Eye (tissue), 1 donor: ENCODE data around the gene AMPD1.

Source experiments
- DNase-seq: peaks from one replicate; pipeline ENCODE4 v3.0.0-alpha.2; 2015

AMPD1 gene

DNA sequence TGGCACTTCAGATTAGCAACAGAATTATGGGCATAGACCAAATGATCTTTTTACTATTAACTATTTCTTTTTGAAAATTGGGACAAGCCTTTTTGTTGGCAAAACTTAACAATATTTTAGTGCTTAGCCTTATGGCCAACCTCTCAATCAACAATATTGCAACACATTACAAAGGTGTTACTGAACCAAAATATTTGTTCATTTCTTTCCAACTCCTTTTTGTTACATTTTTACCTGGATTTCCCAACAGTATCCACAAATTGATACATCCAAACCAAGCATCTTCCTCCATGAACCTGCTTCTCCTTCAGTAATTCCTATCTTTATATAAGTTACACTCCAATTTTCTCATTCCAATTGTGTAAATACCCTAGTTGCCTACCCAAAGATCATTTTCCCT, 1.5 kb upstream of the AMPD1 start:
- DNase-seq: no peak

DNA sequence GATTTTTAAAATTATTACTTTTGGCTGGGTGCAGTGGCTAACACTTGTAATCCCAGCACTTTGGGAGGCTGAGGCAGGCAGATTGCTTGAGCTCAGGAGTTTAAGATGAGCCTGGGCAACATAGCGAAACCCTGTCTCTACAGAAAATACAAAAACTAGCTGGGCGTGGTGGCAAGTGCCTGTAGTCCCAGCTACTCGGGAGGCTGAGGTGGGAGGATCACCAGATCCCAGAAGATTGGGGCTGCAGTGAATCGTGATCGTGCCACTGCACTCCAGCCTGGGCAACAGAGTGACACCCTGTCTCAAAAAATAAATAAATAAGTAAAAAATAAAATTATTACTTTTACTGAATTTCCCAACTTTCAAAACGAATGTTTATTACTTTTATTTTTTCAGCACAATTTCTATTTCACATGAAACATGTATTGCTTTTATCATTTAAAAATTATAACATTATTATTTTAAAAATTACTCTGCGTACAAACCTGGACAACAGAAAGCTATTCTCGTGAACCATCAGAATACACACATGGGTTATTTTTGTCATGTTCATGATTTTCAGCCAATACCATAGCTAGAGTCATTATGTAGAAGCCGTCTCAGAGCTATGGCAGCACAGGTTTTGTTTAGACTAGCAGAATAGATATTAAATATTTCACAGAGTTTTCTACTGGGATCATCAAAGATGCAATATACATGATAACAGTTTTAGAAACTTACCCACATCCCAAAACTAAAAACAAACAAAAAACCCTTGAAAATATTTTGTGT, 621 bp downstream of the AMPD1 start:
- no peak for DNase-seq

DNA sequence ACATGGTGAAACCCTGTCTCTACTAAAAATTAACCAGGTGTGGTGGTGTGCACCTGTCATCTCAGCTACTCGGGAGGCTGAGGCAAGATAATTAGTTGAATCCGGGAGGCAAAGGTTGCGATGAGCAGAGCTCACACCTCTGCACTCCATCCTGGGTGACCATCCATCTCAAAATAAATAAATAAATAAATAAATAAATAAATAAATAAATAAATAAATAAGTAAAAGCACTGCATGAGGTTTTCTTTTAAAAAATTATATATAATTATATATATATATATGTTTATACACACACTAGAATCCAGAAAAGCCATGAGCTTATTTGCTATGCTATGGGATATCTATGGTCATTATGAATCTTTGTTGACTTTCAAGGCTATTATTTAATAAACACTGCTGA, 2.4 kb downstream of the AMPD1 start:
- DNase-seq: no peak

DNA sequence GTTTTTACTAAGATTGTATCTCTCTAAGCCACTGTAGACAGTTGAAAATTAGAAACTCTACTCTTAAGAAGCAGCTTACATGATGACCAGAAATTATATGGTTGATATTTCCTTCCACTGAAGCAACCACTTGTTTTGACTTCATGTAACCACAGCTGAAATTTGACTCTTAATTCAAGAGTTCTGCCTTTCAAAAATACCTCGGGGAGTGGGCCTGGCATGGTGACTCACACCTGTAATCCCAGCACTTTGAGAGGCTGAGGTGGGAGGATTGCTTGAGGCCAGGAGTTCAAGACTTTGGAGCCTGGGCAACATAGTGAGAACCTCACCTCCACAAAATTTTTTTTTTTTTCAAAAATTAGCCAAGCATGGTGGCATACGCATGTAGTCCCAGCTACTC, 4.3 kb downstream of the AMPD1 start:
- no peak for DNase-seq

DNA sequence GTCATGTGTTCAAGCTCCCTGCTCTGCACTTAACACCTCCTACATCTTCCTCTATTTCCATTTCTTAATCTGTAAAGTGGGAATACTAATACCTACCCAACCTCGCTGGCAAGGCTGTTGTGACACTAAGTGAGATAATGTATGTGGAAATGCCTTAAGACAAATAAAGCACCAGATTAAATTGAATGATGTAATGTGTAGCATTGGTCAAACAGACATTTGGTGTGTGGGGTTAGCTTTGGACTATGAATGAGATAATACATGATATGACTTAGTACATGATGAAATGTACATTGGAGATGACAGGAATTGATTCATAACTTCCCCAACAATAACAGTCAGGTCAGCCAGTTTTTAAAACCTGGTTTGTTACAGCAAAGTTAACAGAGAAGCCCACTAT, 5.2 kb downstream of the AMPD1 start:
- no peak for DNase-seq

DNA sequence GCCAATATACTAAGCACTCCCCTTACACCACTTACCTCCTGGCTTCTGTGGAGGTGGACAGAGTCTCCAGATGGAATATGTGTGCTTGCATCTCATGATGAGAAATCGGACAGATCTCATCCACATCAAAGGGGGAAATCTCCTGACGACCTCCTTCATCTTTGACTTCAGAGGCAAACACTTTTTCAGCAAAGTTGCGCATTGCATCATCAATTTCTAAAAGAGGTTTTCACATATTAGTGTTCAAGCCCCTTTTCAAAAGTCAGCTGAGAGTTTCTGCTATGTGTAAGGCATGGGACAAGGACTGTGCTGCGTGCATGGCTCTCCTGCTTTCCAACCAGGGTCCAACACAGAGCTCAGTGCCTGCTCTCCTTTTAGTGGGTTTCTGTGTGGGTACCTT, 6.8 kb downstream of the AMPD1 start:
- no peak for DNase-seq

DNA sequence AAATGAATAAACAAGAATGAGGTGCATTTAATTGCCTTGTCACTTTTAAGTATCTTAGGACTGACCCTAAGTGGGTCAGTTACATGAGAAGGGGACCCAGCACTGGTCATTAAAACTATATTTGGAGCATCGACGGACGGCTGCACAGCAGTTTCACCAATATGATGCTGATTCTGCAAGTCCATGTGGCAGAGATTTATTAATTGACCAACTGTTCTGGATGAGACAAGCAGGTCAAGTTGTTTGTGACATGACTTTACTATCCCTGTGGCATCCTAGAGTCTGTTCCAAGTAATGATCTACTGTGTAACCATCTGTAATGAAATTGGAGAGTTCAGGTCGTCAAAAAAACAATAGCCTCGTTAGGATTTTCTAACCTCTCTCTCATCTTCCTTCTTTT, 9.5 kb downstream of the AMPD1 start:
- no peak for DNase-seq

DNA sequence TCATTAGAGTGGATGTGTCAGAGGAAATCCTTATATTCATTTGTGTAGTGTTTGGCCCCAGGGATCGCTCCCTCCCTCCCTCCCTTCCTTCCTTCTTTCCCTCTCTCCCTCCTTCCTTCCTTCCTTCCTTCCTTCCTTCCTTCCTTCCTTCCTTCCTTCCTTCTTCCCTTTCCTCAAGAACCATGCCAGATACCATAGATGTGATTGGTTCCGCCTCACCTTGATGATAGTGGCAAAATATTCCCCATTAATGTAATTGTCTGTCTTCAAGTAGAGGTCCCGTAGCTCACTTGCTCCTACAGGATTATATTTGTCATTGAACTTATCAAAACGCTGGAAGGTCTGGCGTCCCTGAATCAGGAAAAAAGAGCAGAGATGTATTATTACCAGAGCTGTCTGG, 17.7 kb downstream of the AMPD1 start:
- no peak for DNase-seq

DNA sequence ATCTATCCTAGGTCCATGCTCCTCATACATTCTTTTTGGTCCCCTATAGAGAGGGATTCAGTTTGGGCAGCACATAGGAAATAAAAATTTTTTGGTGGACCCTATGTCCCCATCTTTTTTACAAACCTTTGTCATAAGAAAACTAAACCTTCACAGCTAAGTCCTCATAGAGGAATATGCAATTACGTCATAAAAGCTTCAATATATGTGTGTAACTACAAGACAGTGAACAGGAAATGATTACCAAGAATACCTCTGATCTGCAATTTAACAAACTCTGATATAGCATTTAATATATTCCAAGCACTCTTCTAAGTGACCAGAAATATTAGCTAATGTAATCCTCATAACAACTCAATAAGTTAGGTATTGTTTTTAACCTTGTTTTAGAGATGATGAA, 19.2 kb downstream of the AMPD1 start:
- no peak for DNase-seq

DNA sequence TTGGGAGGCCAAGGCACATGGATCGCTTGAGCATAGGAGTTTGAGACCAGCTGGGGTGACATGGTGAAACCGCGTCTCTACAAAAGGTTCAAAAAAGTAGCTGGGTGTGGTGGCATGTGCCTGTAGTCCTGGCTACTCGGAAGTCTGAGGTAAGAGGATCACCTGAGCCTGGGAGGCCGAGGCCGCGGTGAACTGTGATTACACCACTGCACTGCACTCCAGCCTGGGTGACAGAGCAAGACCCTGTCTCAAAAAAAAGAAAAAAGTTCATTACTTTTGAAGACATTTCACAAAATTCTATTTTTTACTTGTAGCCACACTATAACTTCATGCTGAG, 23.4 kb downstream of the AMPD1 start:
- DNase-seq: no peak

DNA sequence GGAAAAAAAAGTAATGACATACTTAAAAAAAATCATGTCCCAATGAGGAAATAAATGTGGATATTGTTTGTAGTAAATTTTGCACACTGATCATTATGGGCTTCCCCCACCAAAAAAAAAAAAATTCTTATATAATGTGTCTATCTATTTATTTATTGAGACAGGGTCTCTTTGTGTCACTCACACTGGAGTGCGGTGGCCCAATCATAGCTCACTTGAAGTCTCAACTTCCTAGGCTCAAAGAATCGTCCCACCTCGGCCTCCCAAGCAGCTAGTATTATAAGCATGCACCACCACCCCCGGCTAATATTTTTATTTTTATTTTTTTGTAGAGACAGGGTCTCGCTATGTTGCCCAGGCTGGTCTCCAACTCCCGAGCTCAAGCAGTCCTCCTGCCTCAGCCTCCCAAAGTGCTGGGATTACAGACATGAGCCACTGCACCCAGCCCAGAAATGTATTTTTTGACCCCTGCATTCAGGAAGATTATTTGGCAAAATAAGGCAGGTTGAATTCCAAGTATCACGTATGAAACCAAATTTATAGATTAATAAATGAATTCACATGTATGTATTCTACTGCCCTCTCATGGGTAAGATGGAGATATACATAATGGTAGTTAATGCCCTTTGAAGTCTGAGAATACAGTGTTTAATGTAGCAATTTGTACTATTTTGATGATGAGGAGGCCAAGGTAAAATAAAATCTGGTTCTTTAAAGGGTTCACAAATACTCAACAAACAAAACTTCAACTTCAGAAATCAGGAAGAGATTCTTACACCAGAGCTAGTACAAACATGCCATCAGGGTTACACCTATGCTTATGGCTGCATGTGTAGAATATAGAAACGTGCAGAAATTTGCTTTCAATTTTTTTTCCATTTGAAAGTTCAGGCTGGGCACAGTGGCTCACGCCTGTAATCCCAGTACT, 24.1 kb downstream of the AMPD1 start:
- peak; percentile 23 for DNase-seq

DNA sequence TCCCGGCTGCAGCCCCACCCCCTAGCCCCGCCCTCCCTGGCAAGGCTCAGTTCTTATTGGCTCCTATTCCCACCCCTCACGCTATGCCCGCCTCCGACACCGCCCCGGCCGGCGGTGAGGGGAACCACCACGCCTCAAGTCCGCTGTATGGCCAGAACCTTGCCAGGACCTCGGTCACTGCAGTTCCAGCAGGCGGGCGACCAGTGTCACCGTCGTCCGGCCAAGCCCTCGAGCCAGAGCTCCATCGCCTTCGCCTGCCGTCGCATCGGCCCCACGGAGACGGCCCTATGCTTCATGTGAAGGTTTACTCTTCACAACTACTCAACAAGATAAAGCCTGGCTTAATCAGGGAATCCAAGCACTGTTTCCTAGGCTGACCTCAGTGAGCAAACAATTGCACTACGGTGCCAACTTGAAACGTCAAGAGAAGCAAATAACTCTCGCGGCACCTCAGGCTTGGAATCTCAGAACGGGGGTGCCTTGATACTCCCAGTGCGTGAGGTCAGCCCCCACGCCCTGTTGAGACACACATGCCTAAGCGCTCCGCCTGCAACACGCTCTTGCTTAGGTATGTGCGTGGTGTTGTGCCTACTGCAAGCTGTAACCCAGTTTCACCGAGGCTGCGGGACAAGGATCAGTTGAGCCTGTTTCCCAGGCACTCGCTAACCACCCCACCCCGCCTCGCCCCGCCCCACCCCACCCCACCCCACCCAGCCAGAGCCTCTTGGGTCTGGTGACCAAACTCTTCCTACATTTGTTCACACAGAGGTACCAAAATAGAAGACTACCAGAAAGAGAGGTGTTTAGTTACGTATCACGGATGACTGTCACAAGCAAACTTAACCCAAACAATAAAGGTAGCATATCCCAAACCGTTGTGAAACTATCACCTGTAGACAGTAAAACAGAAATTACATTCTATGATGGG, 25.0 kb downstream of the AMPD1 start:
- peak; percentile 94 for DNase-seq

DNA sequence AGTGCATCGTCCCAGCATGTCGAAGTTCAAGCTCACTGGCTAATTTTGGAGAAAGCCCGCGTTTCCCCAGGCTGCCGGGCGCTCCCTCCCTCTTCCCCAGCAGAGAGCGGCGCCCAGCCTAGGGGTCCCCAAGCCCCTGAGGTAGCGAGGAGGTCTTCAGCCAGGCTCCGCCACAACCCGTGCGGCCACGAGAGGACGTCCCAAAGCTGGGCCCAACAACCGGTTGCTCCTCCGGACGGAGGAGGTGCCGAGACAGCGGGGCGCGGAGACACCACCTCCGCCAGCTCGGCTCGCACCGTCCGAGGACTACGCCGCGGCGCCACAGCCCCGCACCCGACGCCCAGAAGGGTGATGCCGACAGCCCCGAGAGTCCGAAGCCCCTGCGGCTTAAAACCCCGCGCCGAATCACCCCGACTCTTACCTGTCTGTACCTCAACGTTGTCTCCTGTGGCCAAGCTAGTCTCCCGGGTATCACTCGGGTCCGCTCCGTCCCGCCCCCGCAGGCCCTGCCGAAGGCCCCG, 25.7 kb downstream of the AMPD1 start, which contains the start of gene DENND2C:
DENND2C (minus strand) TSS at position 488 of the 521 bp plus-strand sequence. CDS start 44,065 bp downstream, outside the sequence.
- DNase-seq: no peak

DNA sequence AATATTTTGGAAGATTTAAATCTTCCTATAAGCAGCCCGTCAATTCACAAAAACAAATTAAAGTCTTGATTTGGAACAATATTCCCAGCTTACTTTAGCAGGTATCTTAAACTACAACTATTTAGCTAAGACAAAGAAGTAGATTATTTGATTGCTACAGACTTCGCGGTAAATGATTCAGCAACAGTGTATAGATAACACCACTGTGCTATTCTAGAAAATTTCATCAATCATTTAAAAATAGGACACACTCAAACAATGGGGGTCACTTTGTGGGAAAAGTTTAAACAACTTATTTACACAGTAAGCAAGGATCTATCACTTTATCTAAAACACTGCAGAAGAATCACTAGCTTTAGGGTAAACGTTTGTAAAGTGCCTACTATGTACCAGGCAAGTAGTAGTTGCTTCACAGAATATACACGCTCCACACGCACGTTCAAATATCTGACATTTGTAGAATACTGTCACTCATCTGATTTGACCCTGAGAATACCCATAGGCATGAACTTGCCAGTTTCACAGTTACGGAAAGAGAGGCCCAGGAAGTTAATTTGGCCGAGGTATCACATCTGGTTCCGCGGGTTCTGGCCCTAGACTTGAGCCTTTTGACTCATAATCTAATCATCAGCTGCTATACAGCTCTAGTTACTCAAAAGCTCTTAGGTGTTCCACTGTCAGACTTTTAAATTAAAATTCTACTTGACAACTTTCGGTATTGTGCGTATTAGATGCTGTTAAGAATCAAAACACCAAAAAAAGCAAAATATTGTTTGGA, 26.4 kb downstream of the AMPD1 start:
- DNase-seq: no peak

DNA sequence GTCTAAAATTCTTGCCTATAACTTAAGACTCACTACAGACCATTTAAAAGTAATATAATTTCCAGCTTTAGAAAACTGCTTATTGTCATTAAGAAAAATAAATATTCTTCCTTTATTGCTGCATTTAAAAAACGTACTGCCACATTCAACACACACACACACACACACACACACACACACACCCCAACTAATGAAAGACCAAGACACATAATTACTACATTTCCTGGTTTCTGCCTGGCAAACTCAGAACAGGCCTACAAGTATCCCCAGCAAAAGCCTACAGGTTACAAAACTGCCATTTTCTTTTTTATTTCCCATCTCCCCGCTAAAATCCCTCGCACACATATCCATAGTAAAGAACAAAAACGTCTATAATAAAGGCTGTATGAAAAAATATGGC, 27.0 kb downstream of the AMPD1 start:
- DNase-seq: no peak

DNA sequence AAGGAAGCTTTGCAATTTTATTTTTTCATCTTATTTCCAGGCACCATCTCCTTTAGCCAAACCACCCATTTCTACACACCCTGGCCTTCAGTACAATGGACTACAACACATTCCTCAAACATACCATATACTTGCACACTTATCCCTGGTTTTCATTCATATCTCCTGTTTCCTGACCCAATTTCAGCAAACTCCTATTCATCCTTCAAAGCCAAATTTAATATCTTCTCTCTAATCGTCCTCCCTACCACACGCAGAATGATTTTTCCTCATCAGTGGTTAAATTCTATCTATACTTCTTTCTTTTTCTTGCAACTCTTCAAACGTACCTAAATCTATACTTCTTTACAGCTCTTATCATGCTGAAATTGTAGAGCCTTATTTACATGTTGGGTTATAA, 28.4 kb downstream of the AMPD1 start:
- DNase-seq: no peak

DNA sequence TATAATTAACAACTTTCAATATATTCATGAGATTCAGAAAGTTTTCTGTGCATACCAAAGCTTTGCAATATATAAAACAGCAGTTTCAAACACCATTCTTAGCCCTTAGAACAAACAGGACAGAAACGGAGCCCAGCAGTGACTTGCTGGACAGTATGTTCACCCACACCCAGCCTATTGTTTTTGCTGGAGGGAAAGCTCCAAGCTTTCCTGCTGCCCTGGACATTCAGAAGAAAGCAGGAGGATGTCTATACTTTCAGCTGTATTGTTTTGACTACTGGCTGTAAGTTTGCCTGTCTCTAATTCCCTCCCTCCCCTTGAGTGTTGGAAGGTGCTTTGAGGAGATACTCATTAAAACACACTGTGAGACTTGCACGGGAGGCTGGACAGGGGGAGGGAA, 35.1 kb downstream of the AMPD1 start:
- DNase-seq: no peak

DNA sequence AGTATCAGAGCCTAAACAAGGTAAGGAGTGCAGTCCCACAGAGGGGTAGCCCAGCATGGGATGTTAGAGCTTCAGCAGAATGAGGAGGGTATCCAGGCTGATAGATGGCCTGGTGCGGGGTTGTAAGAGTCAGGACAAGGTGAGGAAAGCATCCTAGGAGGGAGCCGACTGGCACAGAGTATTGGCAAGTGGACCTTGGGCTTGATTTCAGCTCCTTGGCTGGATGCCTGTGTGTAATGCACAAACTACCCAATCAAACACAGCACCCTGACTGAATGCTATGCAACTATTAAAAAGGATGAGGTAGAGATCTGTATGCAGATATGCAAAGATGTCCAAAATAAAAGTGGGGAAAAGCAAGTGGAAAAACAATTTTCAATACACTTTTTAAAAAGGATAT, 43.5 kb downstream of the AMPD1 start:
- no peak for DNase-seq

DNA sequence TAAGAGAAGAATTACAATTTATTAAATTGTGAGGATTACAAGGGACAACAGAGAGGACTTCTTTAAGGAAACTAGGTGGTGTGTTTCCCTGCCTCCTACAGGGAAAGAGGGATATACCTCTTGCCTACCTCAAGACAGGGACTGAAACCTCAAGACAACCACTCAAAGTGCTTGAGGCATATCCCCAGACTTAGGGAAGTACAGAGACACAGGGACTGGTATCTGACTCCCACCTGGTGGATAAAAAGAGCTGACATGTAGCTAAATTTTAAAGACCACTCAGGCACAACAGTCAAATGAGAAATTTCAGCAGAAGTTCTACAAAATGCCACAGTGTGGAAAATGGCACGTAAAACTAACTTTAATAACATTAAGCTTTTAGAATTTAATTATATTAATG, 46.8 kb downstream of the AMPD1 start:
- DNase-seq: no peak

DNA sequence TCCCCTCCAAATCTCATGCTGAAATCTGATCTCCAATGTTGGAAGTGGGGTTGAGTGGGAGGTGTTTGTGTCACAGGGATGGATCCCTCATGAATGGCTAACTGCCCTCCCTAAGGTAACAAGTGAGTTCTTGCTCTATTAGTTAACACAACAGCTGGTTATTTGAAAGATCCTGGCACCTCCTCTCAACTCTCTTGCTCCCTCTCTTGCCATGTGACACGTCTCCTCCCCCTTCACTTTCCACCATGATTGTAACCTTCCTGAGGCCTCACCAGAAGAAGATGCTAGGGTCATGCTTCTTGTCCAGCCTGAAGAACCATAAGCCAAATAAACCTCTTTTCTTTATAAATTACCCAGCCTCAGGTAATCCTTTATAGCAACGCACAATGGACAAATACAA, 54.0 kb downstream of the AMPD1 start:
- DNase-seq: no peak

DNA sequence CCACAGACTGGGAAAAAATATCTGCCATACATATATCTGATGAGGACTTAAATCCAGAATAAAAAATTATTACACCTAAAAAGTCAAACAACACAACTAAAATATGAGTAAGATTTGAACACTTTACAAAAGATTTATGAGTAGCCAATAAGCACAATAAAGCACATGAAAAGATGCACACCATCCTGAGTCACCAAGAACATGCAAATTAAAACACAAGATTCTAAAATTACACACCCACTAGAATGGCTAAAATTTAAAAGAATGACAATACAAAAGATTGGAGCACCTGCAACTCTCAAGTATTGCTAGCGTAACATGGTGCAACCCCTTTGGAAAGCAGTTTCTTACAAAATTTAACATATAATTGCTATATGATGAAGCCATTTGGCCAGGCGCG, 56.4 kb downstream of the AMPD1 start:
- no peak for DNase-seq

DNA sequence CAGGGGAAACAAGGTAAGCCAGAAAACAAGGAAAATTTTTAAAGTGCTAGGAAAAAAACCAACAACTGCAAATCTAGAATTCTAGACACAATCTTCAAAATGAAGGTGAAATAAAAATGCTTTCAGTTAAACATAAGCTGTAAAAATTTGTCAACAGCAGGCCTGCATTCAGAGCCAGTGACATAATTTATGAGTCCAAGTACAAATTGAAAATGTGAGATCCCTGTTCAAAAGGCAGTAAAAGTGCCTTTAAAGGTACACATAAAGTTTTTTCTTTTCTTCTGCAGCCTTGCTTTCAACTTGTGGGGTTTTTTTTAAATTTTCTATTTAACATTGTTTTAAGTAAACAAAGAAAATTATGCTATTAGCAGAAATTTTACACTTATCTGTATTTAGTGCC, 62.9 kb downstream of the AMPD1 start:
- DNase-seq: no peak
